AG04449 (cell line): ENCODE measurements around the gene LGALS3BP.

Source experiments
- CTCF ChIA-PET: fragments of 350-600 bp; formaldehyde crosslinking; extraction: SDS; loops from one replicate; lab custom pipeline; 2021; ENCODE audit warnings: antibody characterized with exemption; lab: Yijun Ruan, JAX
- POLR2A ChIA-PET: fragments of 400-600, 350-600 bp; formaldehyde crosslinking; extraction: SDS; loops from one replicate; lab custom pipeline; 2020; ENCODE audit warnings: antibody characterized with exemption, inconsistent platforms; lab: Yijun Ruan, JAX
- DNase-seq: peaks from one replicate; pipeline ENCODE4 v3.0.0-alpha.2; 2010; ENCODE audit warnings: low read depth, low spot score
- H3K4me3 ChIP-seq: 2 replicates; pipeline ENCODE4 v1.5.1; 2011; ENCODE audit warnings: low read depth, mild to moderate bottlenecking, control low read depth, low read length
- CTCF ChIP-seq: IDR thresholded peaks from one replicate; pipeline ENCODE4 v1.5.1; 2011; ENCODE audit warnings: mild to moderate bottlenecking, moderate library complexity, low read length, control low read depth, inconsistent platforms; ENCODE audit not compliant: insufficient read depth; ENCODE audit errors: missing control alignments

The LGALS3BP gene

GRCh38 chr17:78925662-78926555, 53.8 kb downstream of the LGALS3BP start:
- TF ChIP-seq CTCF, result no peak
- POLR2A ChIA-PET, result no interaction called here
- peak overlapping the region; percentile 86 for H3K4me3 ChIP-seq
- CTCF ChIA-PET, result interaction anchor here (1.2 kb wide), 1 partner anchor 46 kb away, joined by 3 read pairs; no protein-coding TSS in a partner anchor
- no peak for DNase-seq

GRCh38 chr17:78925234-78925633, 54.5 kb downstream of the LGALS3BP start, which contains the start of gene TIMP2:
TSS of gene TIMP2 (minus strand) at chr17:78925387. CDS start at chr17:78925088, 299 bp downstream.
- H3K4me3 ChIP-seq, result peak within 1 kb of the TSS; percentile 86
- ChIA-PET CTCF (interaction anchor here (1.2 kb wide), 1 partner anchor 47 kb away, joined by 3 read pairs; no protein-coding TSS in a partner anchor), POLR2A (interaction anchor here (0.5 kb wide), 1 partner anchor 1778 kb away, joined by 3 read pairs; no protein-coding TSS in a partner anchor)
- DNase-seq, result no peak
- TF ChIP-seq CTCF, result peak; percentile 13

GRCh38 chr17:78924481-78925151, 55.1 kb downstream of the LGALS3BP start:
- ChIA-PET POLR2A (interaction anchor here (0.5 kb wide), 1 partner anchor 1777 kb away, joined by 3 read pairs; no protein-coding TSS in a partner anchor), CTCF (no interaction called here)
- TF ChIP-seq CTCF, result no peak
- DNase-seq, result no peak
- peak overlapping the region; percentile 86 for H3K4me3 ChIP-seq

GRCh38 chr17:78923660-78924453, 55.9 kb downstream of the LGALS3BP start:
- peak overlapping the region; percentile 86 for H3K4me3 ChIP-seq
- no peak for DNase-seq
- ChIA-PET CTCF (interaction anchor here (0.7 to 1.3 kb wide), 3 partner anchors 19 to 72 kb away, joined by 3 to 7 read pairs (median 4); no protein-coding TSS in a partner anchor), POLR2A (interaction anchor here (0.9 to 1.2 kb wide), 3 partner anchors 12 to 44 kb away, joined by 3 to 5 read pairs (median 4); no protein-coding TSS in a partner anchor)
- TF ChIP-seq CTCF, result no peak

- ChIA-PET CTCF (interaction anchor here (0.6 to 1.3 kb wide), 6 partner anchors 18 to 73 kb away, joined by 3 to 7 read pairs (median 4); no protein-coding TSS in a partner anchor), POLR2A (interaction anchor here (0.6 to 1.2 kb wide), 5 partner anchors 11 to 43 kb away, joined by 3 to 5 read pairs (median 3); no protein-coding TSS in a partner anchor)
- peak overlapping the region; percentile 86 for H3K4me3 ChIP-seq
- DNase-seq, result no peak
- no peak for TF ChIP-seq CTCF
These were observed 56.8 kb downstream of the LGALS3BP start for GRCh38 chr17:78922816-78923498.
